ENCODE measurements around the gene OSBPL3. TPM values are rescaled to one million over a fixed set of nuclear protein-coding genes. Genes with fewer than 3 reads are reported as not detected.

OSBPL3 gene
- total RNA-seq, 1 experiment from 2014 or later: 8.6 TPM

GRCh38 chr7:24827589-24827988, 152.4 kb downstream of the OSBPL3 start:
- no peaks in the 10 kb centered on the region for H3K9me3 Mint-ChIP-seq
- H3K79me2 ChIP-seq (ENCODE audit: insufficient read depth, low read length): no peaks in the 10 kb centered on the region
- no peak overlapping the region for H3K18ac ChIP-seq (ENCODE audit: insufficient read length, low read depth, low read length)
- H3K27me3 ChIP-seq (ENCODE audit: insufficient read depth, low read length): no peaks in the 10 kb centered on the region
- H3K4me2 ChIP-seq (ENCODE audit: insufficient read depth, insufficient read length, low read length): no peak overlapping the region
- no peak overlapping the region for H3K23ac ChIP-seq (ENCODE audit: insufficient read length, low read depth, low read length)
- no peak for TF ChIP-seq CTCF (conservative IDR thresholded peaks at IDR 0.05)
- no peaks in the 10 kb centered on the region for H3K27me3 Mint-ChIP-seq (ENCODE audit: low read depth)
- no peaks in the 10 kb centered on the region for H3K79me1 ChIP-seq (ENCODE audit: insufficient read depth, low read depth, low read length, poor library complexity, severe bottlenecking)
- no peaks in the 10 kb centered on the region; a peak in 2 of 7 replicates for H3K36me3 Mint-ChIP-seq (ENCODE audit: insufficient read depth in 1 of 3, low read depth in 3 of 3)
- H3K27ac ChIP-seq (ENCODE audit: insufficient read length, low read depth, low read length): no peak overlapping the region
- no peak overlapping the region for H3T11ph ChIP-seq (ENCODE audit: low read length)
- no peak overlapping the region for H4K8ac ChIP-seq (replicated peaks; ENCODE audit: insufficient read length, low read depth, low read length)
- no peak overlapping the region for H2BK120ac ChIP-seq (ENCODE audit: low read depth, low read length, poor library complexity, severe bottlenecking)
- no peak overlapping the region for H2BK12ac ChIP-seq (ENCODE audit: insufficient read length, low read depth, low read length)
- no peak overlapping the region for H4K5ac ChIP-seq (ENCODE audit: insufficient read length, low read depth, low read length)
- no peak overlapping the region for H3K27ac Mint-ChIP-seq
- no peak overlapping the region for H3K4me3 Mint-ChIP-seq
- no peaks in the 10 kb centered on the region for H3K9me3 ChIP-seq (ENCODE audit: control insufficient read depth, low read depth, low read length)
- H4K91ac ChIP-seq (ENCODE audit: insufficient read length, low read depth, low read length): no peak overlapping the region
- H2BK20ac ChIP-seq (ENCODE audit: low read depth, low read length, poor library complexity, severe bottlenecking): no peak overlapping the region
- H3K4me1 ChIP-seq (ENCODE audit: insufficient read depth, low read length): no peaks in the 10 kb centered on the region
- no peak overlapping the region for H3K56ac ChIP-seq (ENCODE audit: insufficient read length, low read depth, low read length)
- H3K23me2 ChIP-seq (ENCODE audit: insufficient read length, low read depth, low read length, poor library complexity, severe bottlenecking): no peaks in the 10 kb centered on the region
- no peak overlapping the region for H3K4ac ChIP-seq (ENCODE audit: low read depth, low read length)
- peaks cover 5 to 9% of the 10 kb centered on the region in 2 experiments; a peak in 3 of 4 replicates for H3K4me1 Mint-ChIP-seq
- no peak overlapping the region for H3K9ac ChIP-seq (ENCODE audit: extremely low read depth, insufficient read length, low read length)
- H2BK5ac ChIP-seq (ENCODE audit: insufficient read length, low read length): no peak overlapping the region
- H3K14ac ChIP-seq (ENCODE audit: insufficient read depth, low read length): no peak overlapping the region
- H2AK5ac ChIP-seq (ENCODE audit: insufficient read length, low read length): no peak overlapping the region
- no peaks in the 10 kb centered on the region for H4K20me1 ChIP-seq (ENCODE audit: control insufficient read depth, insufficient read depth, insufficient read length)
- no peak for DNase-seq
- WGBS (ENCODE audit: extremely low coverage, insufficient read length, low lambda C conversion rate): no CpG with 5 or more reads among the region's 1 CpG
- H2AFZ ChIP-seq (ENCODE audit: low read length): no peak overlapping the region
- no peak overlapping the region for H2BK15ac ChIP-seq (ENCODE audit: low read depth, low read length)

All from H9 (cell line).